Stimulated activated CD8-positive, alpha-beta memory T cell treated with anti-CD3 and anti-CD28 coated beads, Interleukin-12 subunit alpha, Interleukin-12 subunit beta, amount 100 ng/mL, for 24 hours (primary cell): ENCODE results near the gene PALMD.

Experiments
- DNase-seq: peaks from one replicate; pipeline ENCODE4 v3.0.0-alpha.2; 2020; ENCODE audit errors: extremely low read depth

PALMD gene

GRCh38 chr1:99635664-99636063, 10.2 kb upstream of the PALMD start:
- no peak for DNase-seq

GRCh38 chr1:99636647-99637175, 9.2 kb upstream of the PALMD start:
- no peak for DNase-seq

DNA sequence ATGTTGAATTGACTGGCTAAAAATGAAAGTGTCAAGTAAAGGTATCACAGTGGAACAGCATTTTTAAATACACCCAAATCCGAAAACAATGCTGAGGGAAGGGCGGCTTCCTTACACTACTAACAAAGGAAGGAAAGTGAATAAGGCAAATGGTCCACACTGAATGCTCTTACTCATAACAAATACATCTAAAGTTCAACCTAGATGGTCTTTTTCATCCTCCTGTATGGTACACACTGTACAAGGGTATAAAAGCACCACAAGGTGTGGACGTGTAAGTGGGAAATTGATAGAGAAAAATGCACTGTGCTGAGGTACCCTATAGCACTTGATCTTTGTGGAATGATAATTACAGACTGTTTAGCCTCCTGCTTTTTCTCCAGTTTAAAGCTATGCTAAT, 7.1 kb upstream of the PALMD start:
- DNase-seq, result no peak

- no peak for DNase-seq
Observed at GRCh38 chr1:99639408-99639807, 6.5 kb upstream of the PALMD start.

GRCh38 chr1:99639945-99640344, 6.0 kb upstream of the PALMD start:
- no peak for DNase-seq

DNA sequence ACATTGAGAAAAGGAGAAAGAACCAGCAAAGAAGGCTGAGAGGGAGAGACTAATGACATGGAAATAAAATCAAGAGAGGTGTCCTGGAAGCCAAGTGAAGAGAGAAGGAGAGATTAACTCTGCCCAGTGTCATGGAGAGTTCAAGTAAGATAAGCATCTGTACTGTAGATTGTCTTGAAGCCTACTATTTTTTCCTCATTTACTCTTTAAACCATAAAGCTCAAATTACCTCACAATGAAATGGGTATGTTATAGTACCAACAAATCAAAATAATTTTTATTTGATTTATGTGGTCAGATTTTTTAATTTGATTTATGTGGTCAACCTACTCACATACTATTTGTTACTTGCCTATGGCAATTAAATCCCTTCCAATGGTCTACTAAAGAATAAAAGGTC, 5.2 kb upstream of the PALMD start:
- no peak for DNase-seq

- DNase-seq, result no peak
Observed at GRCh38 chr1:99641558-99641957, 4.4 kb upstream of the PALMD start.

DNA sequence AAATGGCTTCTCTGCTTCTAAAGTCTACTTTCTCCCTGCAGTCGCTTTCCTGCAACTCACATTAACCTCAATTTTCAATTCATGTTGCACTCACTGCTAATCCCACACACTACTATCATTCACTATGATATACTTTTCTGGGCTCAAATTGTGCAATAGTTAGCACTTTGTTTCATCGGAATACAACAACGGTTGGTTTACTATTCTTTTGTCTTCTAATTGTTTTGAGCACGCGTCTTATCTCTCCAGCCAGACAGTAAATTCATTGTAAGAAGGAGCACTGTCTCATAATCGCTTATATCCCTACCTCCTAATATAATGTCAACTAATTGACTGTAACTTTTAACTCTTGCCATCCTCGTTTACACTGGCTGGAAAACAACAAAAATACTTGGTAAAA, 3.9 kb upstream of the PALMD start:
- DNase-seq, result no peak

DNA sequence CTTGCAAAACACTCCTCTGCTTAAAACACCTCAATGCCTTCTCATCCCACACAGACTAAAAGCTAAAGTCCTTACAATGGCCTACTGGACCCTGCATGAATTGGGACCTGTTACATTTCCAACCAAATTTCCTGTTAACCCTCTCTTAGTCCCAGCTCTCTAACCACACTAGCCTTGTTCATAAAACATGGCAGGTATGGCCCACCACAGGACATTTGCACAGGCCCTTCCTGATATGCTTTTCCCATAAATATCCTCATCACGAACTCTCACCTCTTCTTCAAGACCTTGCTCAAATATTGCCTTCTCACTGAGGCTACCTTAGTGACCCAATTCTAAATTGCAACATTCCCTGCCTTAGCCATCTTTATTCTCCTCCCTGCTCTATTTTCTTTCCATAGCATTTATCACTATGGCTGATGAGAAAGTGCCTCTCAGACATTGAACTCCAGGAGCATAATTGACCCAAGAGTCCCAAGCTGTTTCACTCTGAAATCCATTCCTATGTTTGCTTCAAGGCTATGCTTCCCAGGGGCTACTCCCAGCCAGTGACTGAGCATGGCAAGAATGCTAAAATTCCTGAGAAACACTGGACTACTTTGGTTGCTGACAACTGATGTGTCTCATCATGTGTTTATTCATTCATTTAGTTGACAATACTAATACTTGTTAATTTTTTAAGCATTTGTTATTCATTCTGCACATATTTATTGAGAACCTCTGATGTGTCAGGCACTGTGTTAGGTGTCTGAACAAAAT, 2.7 kb upstream of the PALMD start:
- DNase-seq, result no peak

- DNase-seq, result no peak
Observed at GRCh38 chr1:99644279-99645004, 1.5 kb upstream of the PALMD start.

GRCh38 chr1:99645203-99645602, 710 bp upstream of the PALMD start:
- DNase-seq, result no peak

- no peak for DNase-seq
Observed at GRCh38 chr1:99646868-99647267, 955 bp downstream of the PALMD start.

- DNase-seq, result no peak
Observed at GRCh38 chr1:99647490-99647889, 1.6 kb downstream of the PALMD start.

- DNase-seq, result no peak
Observed at GRCh38 chr1:99648107-99648506, 2.2 kb downstream of the PALMD start.

- DNase-seq, result no peak
Observed at GRCh38 chr1:99650030-99650429, 4.1 kb downstream of the PALMD start.

- no peak for DNase-seq
Observed at GRCh38 chr1:99650773-99651437, 5.0 kb downstream of the PALMD start.

DNA sequence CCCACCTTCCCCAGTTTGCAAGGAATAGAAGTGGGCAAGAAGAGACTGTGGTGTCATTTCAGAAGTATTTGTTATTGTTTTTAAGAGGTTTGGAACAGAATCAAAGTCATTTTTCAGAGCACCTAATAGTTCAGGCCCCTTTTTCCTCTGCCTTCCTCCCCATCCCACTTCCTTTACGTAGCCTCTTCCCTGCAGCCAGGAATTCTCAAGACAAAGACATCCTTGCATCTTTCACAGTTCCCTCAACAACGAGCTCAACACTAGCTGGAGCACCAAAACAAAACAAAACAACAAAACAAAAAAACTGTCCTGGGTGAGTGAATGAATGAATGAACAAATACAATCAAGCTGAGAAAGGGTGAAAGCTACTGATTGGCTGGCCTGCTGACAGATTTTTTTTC, 7.0 kb downstream of the PALMD start:
- no peak for DNase-seq

DNA sequence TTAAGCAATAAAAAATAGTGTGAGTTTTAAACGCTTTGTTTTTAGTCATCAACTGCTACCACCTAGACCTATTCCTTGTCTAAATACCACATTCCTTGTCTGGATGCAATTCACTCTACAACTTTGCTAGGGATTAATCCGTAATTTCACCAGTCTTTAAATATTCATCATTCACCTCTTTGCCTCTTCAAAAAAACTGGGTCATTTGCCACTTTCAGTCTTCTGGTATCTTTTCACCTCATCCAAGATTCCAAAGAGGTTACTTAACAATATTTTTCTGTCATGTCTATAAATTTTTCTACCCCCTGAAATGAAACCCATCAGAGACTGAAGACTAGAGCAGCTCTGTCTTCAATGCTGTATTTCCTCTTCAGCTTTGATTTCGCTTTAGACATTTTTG, 9.5 kb downstream of the PALMD start:
- no peak for DNase-seq

GRCh38 chr1:99656701-99657100, 10.8 kb downstream of the PALMD start:
- DNase-seq, result no peak

DNA sequence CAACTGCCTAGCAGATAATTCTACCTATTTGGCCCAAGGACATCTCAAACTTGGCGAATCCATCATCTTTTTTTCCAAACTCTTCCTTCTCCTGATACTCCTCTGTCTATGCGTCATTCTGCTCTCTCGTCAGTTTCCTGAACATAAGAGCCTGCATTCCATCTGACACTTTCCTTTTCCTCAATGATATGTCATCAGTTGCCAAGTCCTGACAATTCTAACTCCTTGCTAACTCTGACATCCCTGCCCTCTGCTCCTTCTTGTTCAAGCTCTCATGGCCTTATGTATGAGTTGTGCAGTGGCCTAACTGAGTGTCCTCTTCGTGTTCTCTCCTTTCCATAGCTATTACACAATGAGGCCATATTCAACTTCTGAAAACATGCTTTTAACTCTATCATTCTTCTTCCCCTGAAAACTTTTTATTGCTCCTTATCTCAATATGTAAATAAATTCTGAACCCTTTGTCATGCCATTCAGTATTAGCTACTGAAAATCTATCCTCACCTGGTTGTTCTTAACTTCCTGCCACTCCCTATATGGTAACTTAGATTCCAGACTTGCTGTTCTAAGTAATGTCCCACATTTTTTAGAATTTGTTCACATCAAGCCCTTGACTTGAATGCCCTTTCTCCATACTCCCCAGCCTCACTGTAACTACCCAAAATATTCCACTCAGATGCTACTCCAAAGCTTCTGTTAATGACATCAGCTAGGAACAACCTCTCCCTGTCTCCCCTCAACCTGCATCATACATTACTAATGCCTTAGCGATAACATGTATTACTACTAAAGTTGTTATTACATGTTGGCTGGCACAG, 11.5 kb downstream of the PALMD start:
- DNase-seq, result no peak

DNA sequence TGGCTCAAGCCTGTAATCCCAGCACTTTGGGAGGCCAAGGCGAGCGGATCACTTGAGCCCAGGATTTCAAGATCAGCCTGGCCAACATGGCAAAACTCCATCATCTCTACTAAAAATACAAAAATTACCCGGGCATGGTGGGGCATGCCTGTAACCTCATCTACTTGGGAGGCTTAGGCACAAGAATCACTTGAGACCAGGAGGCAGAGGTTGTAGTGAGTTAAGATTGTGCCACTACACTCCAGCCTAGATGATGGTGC, 12.0 kb downstream of the PALMD start:
- no peak for DNase-seq

GRCh38 chr1:99659755-99660210, 13.9 kb downstream of the PALMD start:
- DNase-seq, result no peak
